ENCODE measurements around the gene VRK3.

The VRK3 gene

DNA sequence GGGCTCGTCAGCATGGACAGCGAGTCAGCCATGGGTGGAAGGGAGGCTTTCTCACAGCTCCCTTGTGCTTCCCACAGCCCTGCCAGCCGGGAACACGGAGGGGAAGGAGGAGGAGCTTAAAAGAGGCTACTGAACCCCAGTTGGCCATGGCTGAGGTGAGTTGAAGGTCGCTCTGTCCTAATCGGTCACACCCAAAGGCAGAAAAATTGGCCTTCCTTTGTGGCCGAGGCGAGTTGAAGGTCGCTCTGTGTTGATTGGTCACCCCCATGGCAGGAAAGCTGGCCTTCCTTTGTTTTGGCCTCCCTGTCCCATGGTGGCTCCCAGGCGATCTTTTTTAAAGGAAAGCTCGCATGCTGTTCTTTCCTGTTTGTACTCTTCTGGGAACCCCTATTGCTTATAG is 5.8 kb upstream of the VRK3 start:
- no peak for DNase-seq (ENCODE audit: extremely low read depth, low read depth)
- TF ChIP-seq CTCF (IDR thresholded peaks at IDR 0.05; ENCODE audit: low read depth, low read length, missing control alignments), result no peak
- no peak overlapping the region for H3K4me3 ChIP-seq (replicated peaks; ENCODE audit: low read depth, low read length)

DNA sequence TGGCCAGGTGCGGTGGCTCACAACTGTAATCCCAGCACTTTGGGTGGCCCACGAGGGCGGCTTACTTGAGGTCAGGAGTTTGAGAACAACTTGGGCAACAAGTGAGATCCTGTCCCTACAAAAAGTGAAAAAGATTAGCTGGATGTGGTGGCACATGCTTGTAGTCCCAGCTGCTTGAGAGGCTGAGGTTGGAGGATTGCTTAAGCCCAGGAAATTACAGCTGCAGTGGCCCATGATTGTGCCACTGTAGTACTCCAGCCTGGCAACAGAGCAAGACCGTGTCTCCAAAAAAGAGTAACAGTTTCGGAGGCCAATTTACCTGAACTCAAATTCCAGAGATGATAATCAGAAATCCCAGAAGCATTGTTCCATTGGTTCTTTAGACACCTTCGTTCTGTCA is 5.1 kb upstream of the VRK3 start:
- TF ChIP-seq CTCF (IDR thresholded peaks at IDR 0.05; ENCODE audit: low read depth, low read length, missing control alignments), result no peak
- DNase-seq (ENCODE audit: extremely low read depth, low read depth), result no peak
- no peak overlapping the region for H3K4me3 ChIP-seq (replicated peaks; ENCODE audit: low read depth, low read length)

GRCh38 chr19:50026550-50026906 is 1.4 kb upstream of the VRK3 start:
- no peak for TF ChIP-seq CTCF (IDR thresholded peaks at IDR 0.05; ENCODE audit: low read depth, low read length, missing control alignments)
- H3K4me3 ChIP-seq (replicated peaks; ENCODE audit: low read depth, low read length), result peak overlapping the region; percentile 93
- no peak for DNase-seq (ENCODE audit: extremely low read depth, low read depth)

GRCh38 chr19:50025794-50026549 is 800 bp upstream of the VRK3 start, which contains the start of gene ZNF473:
TSS of gene ZNF473 (plus strand) at chr19:50026005. CDS start at chr19:50031083, 5,078 bp downstream.
- no peak for TF ChIP-seq CTCF (IDR thresholded peaks at IDR 0.05; ENCODE audit: low read depth, low read length, missing control alignments)
- peak within 1 kb of the TSS; percentile 93 for H3K4me3 ChIP-seq (replicated peaks; ENCODE audit: low read depth, low read length)
- DNase-seq (ENCODE audit: extremely low read depth, low read depth), result no peak

GRCh38 chr19:50024719-50025021 is 502 bp downstream of the VRK3 start:
- no peak for DNase-seq (ENCODE audit: extremely low read depth, low read depth)
- no peak for TF ChIP-seq CTCF (IDR thresholded peaks at IDR 0.05; ENCODE audit: low read depth, low read length, missing control alignments)
- peak overlapping the region; percentile 93 for H3K4me3 ChIP-seq (replicated peaks; ENCODE audit: low read depth, low read length)

- TF ChIP-seq CTCF (IDR thresholded peaks at IDR 0.05; ENCODE audit: low read depth, low read length, missing control alignments), result no peak
- DNase-seq (ENCODE audit: extremely low read depth, low read depth), result no peak
- H3K4me3 ChIP-seq (replicated peaks; ENCODE audit: low read depth, low read length), result no peak overlapping the region
Observed at GRCh38 chr19:50022823-50023222, 2.3 kb downstream of the VRK3 start.

GRCh38 chr19:50020481-50020880 is 4.7 kb downstream of the VRK3 start:
- no peak overlapping the region for H3K4me3 ChIP-seq (replicated peaks; ENCODE audit: low read depth, low read length)
- no peak for TF ChIP-seq CTCF (IDR thresholded peaks at IDR 0.05; ENCODE audit: low read depth, low read length, missing control alignments)
- no peak for DNase-seq (ENCODE audit: extremely low read depth, low read depth)

Measured in HFF-Myc (cell line).